NCI-H526 treated with DMSO at 0.1 percent for 48 hours (cell line): Measurements from ENCODE around the gene PPP1R8.
"Not testable (repeated sequence)": the region's sequence is repeated elsewhere in the genome, so short reads cannot be mapped to it uniquely, and the experiment has no call there.

Source experiments
- DNase-seq: peaks from one replicate; lab custom pipeline; 2025; lab: John Stamatoyannopoulos, UW

PPP1R8 gene

GRCh38 chr1:27832762-27833161 lies 2.2 kb downstream of the PPP1R8 start:
- DNase-seq = no peak

- DNase-seq = no peak
These were observed 2.9 kb downstream of the PPP1R8 start for GRCh38 chr1:27833470-27833869.

- DNase-seq = no peak
These were observed 4.5 kb downstream of the PPP1R8 start for GRCh38 chr1:27835046-27835445.

GRCh38 chr1:27835501-27835900 lies 4.9 kb downstream of the PPP1R8 start:
- no peak for DNase-seq

GRCh38 chr1:27849951-27850350 lies 19.4 kb downstream of the PPP1R8 start:
- no peak for DNase-seq

- no peak for DNase-seq
These were observed 24.5 kb downstream of the PPP1R8 start for GRCh38 chr1:27855085-27855484.

- no peak for DNase-seq
These were observed 26.2 kb downstream of the PPP1R8 start for GRCh38 chr1:27856561-27857343.

GRCh38 chr1:27857552-27857951 lies 27.0 kb downstream of the PPP1R8 start:
- not testable (repeated sequence) for DNase-seq

GRCh38 chr1:27858072-27858948 lies 27.7 kb downstream of the PPP1R8 start:
- DNase-seq = peak; percentile 46

GRCh38 chr1:27858949-27859576 lies 28.5 kb downstream of the PPP1R8 start:
- DNase-seq = no peak

GRCh38 chr1:27861436-27861835 lies 30.9 kb downstream of the PPP1R8 start:
- no peak for DNase-seq

GRCh38 chr1:27862004-27862403 lies 31.4 kb downstream of the PPP1R8 start:
- DNase-seq = no peak

GRCh38 chr1:27862671-27863537 lies 32.3 kb downstream of the PPP1R8 start:
- no peak for DNase-seq

- DNase-seq = no peak
These were observed 32.9 kb downstream of the PPP1R8 start for GRCh38 chr1:27863538-27863915.

- DNase-seq = no peak
These were observed 33.8 kb downstream of the PPP1R8 start for GRCh38 chr1:27864264-27864895.

- DNase-seq = no peak
These were observed 35.2 kb downstream of the PPP1R8 start for GRCh38 chr1:27865821-27866220.

GRCh38 chr1:27868556-27868931 lies 38.0 kb downstream of the PPP1R8 start:
- DNase-seq = no peak

GRCh38 chr1:27868932-27869718 lies 38.5 kb downstream of the PPP1R8 start:
- no peak for DNase-seq

GRCh38 chr1:27869719-27870085 lies 39.1 kb downstream of the PPP1R8 start:
- no peak for DNase-seq

GRCh38 chr1:27871076-27871475 lies 40.5 kb downstream of the PPP1R8 start:
- DNase-seq = not testable (repeated sequence)
